GM19438 (cell line): ENCODE data around the gene PRKAR1B.

Experiments used
- ATAC-seq: cut with Tn5 transposase; IDR thresholded peaks from one replicate; pipeline ENCODE4 v1.9.1; 2021; ENCODE audit warnings: low read depth; ENCODE audit not compliant: unreplicated experiment

The PRKAR1B gene

GRCh38 chr7:501526-501925 lies 225.6 kb downstream of the PRKAR1B start:
- ATAC-seq, result no peak

- ATAC-seq, result no peak
Measured at GRCh38 chr7:500521-501420, 226.3 kb downstream of the PRKAR1B start.

- ATAC-seq, result no peak
Measured at GRCh38 chr7:499853-500485, 227.1 kb downstream of the PRKAR1B start.
